ENCODE results near the gene PALLD. TPM values are rescaled to one million over a fixed set of nuclear protein-coding genes. Genes with fewer than 3 reads are reported as not detected.

PALLD gene
- total and polyA plus RNA-seq, 2 of the 8 experiments (the other 6 are each of a cell fraction or from before 2014, with no cell fraction given) = 10.5 to 25.0 TPM

- TF ChIP-seq HDAC2 (IDR thresholded peaks at IDR 0.05; ENCODE audit: borderline replicate concordance in 1 of 2, low read depth in 2 of 2, low read length in 2 of 2) = no peak
- no peak for TF ChIP-seq MAFK (IDR thresholded peaks at IDR 0.05; ENCODE audit: low read depth, low read length)
- no peak for TF ChIP-seq KDM4A (IDR thresholded peaks at IDR 0.05; ENCODE audit: low read depth, low read length, severe bottlenecking)
- TF ChIP-seq RBBP5 (IDR thresholded peaks at IDR 0.05; ENCODE audit: borderline replicate concordance, low read depth, low read length) = no peak
- no peak for TF ChIP-seq NANOG (IDR thresholded peaks at IDR 0.05; ENCODE audit: insufficient read depth, low read depth, low read length, poor library complexity, severe bottlenecking)
- TF ChIP-seq CHD2 (IDR thresholded peaks at IDR 0.05; ENCODE audit: low read length) = no peak
- no peaks in the 10 kb centered on the region for H3K9me3 ChIP-seq (ENCODE audit: insufficient read depth in 2 of 2, low read depth in 1 of 2, low read length in 1 of 2)
- H3K4ac ChIP-seq (replicated peaks; ENCODE audit: insufficient read length, low read depth, low read length) = no peak overlapping the region
- H2AFZ ChIP-seq (ENCODE audit: low read length) = no peak overlapping the region
- ChIA-PET CTCF (ENCODE audit: partially characterized antibody) (interaction anchor here (0.5 to 3.6 kb wide), 21 partner anchors 8 to 490 kb away, joined by 3 to 25 read pairs (median 3); no protein-coding TSS in a partner anchor), POLR2A (ENCODE audit: partially characterized antibody) (no interaction called here)
- WGBS, 2 experiments (ENCODE audit: extremely low coverage in 1 of 2, insufficient coverage in 1 of 2, insufficient read length in 1 of 2, insufficient replicate concordance in 2 of 2, low coverage in 1 of 2, low lambda C conversion rate in 2 of 2, missing lambda C conversion rate in 1 of 2) = 87% methylated on average over 5 of the region's 5 CpGs; no CpG with 5 or more reads in 1 of the 2 experiments
- no peak overlapping the region for H2BK120ac ChIP-seq (replicated peaks; ENCODE audit: low read depth, low read length)
- H4K5ac ChIP-seq (ENCODE audit: insufficient read length, low read depth, low read length) = no peak overlapping the region
- no peak overlapping the region for H2BK15ac ChIP-seq (ENCODE audit: low read length)
- no peak overlapping the region for H2BK5ac ChIP-seq (ENCODE audit: low read depth, low read length)
- FAIRE-seq (no peak), DNase-seq (ENCODE audit: low read depth in 1 of 2, low spot score in 2 of 2) (no peak)
- no peaks in the 10 kb centered on the region for H3K27me3 ChIP-seq (replicated peaks in 1 of 4; ENCODE audit: control insufficient read depth in 3 of 4, extremely low read depth in 1 of 4, insufficient read depth in 3 of 4, low read length in 3 of 4)
- H2AK5ac ChIP-seq (ENCODE audit: low read depth, low read length) = no peak overlapping the region
- H3K79me1 ChIP-seq (ENCODE audit: low read depth, low read length) = no peaks in the 10 kb centered on the region
- H3K56ac ChIP-seq (replicated peaks; ENCODE audit: insufficient read length, low read depth, low read length) = no peak overlapping the region
- H3K27ac ChIP-seq (ENCODE audit: low read depth, low read length) = no peak overlapping the region
- H4K91ac ChIP-seq (replicated peaks; ENCODE audit: insufficient read length, low read length) = no peak overlapping the region
- no peaks in the 10 kb centered on the region for H4K20me1 ChIP-seq (replicated peaks in 1 of 2; ENCODE audit: control insufficient read depth in 1 of 2, insufficient read depth in 2 of 2, low read length in 2 of 2)
- H3K79me2 ChIP-seq (ENCODE audit: control insufficient read depth in 1 of 2, insufficient read depth in 2 of 2, low read length in 2 of 2) = no peaks in the 10 kb centered on the region
- no peak overlapping the region for H3K18ac ChIP-seq (ENCODE audit: extremely low read depth, low read length)
- H3K36me3 ChIP-seq (ENCODE audit: control insufficient read depth in 2 of 4, insufficient read depth in 4 of 4, low read length in 3 of 4) = no peaks in the 10 kb centered on the region
- H3K23me2 ChIP-seq (ENCODE audit: low read depth, low read length) = no peaks in the 10 kb centered on the region
- no peak overlapping the region for H2BK12ac ChIP-seq (ENCODE audit: low read depth, low read length)
- H3K4me1 ChIP-seq (replicated peaks in 1 of 4; ENCODE audit: control insufficient read depth in 3 of 4, insufficient read depth in 4 of 4, low read length in 3 of 4) = no peaks in the 10 kb centered on the region
- no peak overlapping the region for H4K8ac ChIP-seq (ENCODE audit: extremely low read depth, insufficient read depth, low read length)
- no peak overlapping the region for H3K4me3 ChIP-seq (ENCODE audit: extremely low read depth in 1 of 4, insufficient read depth in 2 of 4, low read depth in 3 of 4, low read length in 4 of 4)
- H3K4me2 ChIP-seq (ENCODE audit: insufficient read depth in 1 of 2, low read depth in 2 of 2, low read length in 2 of 2) = no peak overlapping the region
- no peak overlapping the region for H3K23ac ChIP-seq (ENCODE audit: insufficient read length)
- no peak overlapping the region for H3K14ac ChIP-seq (ENCODE audit: insufficient read length)
- no peak overlapping the region for H2BK20ac ChIP-seq (ENCODE audit: low read length)
- no peak overlapping the region for H3K9ac ChIP-seq (replicated peaks in 1 of 4; ENCODE audit: extremely low read depth in 1 of 4, low read depth in 3 of 4, low read length in 3 of 4)
Measured at GRCh38 chr4:168515222-168516011, 18.6 kb downstream of the PALLD start.

All from H1 (cell line).